ENCODE results near the gene ARNT2. TPM values are rescaled to one million over a fixed set of nuclear protein-coding genes. Genes with fewer than 3 reads are reported as not detected.

The ARNT2 gene
- total and polyA plus RNA-seq, 8 donors: 0.58 to 27.4 (median 1.6) TPM

- H3K9me3 ChIP-seq: no peaks in the 10 kb centered on the region
- H3K36me3 ChIP-seq: peaks cover 0 to 2% (median 0%) of the 10 kb centered on the region in 4 donors
- peaks cover 0 to 9% (median 7%) of the 10 kb centered on the region in 4 donors for H3K4me1 ChIP-seq
- WGBS, 5 donors: 85 to 94% (median 93%) methylated on average over 3 of the region's 3 CpGs
- no peak for TF ChIP-seq POLR2A (IDR thresholded peaks at IDR 0.05)
- no peak for TF ChIP-seq POLR2AphosphoS5 (IDR thresholded peaks at IDR 0.05)
- TF ChIP-seq CTCF (IDR thresholded peaks at IDR 0.05): no peak
- no peak for TF ChIP-seq EP300 (IDR thresholded peaks at IDR 0.05)
- no peak overlapping the region for H3K27ac ChIP-seq
- DNase-seq: no peak
- H3K4me3 ChIP-seq: no peak overlapping the region
- intact Hi-C loops (cut with DNase I; ENCODE audit: low total_unique reads): loop anchor here (5.0 to 10.0 kb wide), 3 partner anchors 117 to 509 kb away; partner anchors contain the start of gene CEMIP
- no peaks in the 10 kb centered on the region for H3K27me3 ChIP-seq
Measured at GRCh38 chr15:80457896-80458295, 53.7 kb downstream of the ARNT2 start.

GRCh38 chr15:80458580-80458979, 54.4 kb downstream of the ARNT2 start:
- intact Hi-C loops (cut with DNase I; ENCODE audit: low total_unique reads): loop anchor here (5.0 to 10.0 kb wide), 3 partner anchors 116 to 509 kb away; partner anchors contain the start of gene CEMIP
- Histone ChIP-seq H3K4me1 (peaks cover 0 to 9% (median 7%) of the 10 kb centered on the region in 4 donors), H3K9me3 (no peaks in the 10 kb centered on the region), H3K36me3 (no peaks in the 10 kb centered on the region), H3K27me3 (no peaks in the 10 kb centered on the region), H3K27ac (no peak overlapping the region), H3K4me3 (no peak overlapping the region)
- no peak for TF ChIP-seq POLR2A (IDR thresholded peaks at IDR 0.05)
- no peak for TF ChIP-seq POLR2AphosphoS5 (IDR thresholded peaks at IDR 0.05)
- no peak for TF ChIP-seq CTCF (IDR thresholded peaks at IDR 0.05)
- no peak for TF ChIP-seq EP300 (IDR thresholded peaks at IDR 0.05)
- DNase-seq: no peak
- 78 to 95% (median 88%) methylated on average over 2 of the region's 2 CpGs for WGBS, 5 donors

- Histone ChIP-seq H3K9me3 (no peaks in the 10 kb centered on the region), H3K27me3 (no peaks in the 10 kb centered on the region), H3K4me1 (peaks cover 0 to 9% (median 7%) of the 10 kb centered on the region in 4 donors), H3K27ac (no peak overlapping the region), H3K4me3 (no peak overlapping the region), H3K36me3 (no peaks in the 10 kb centered on the region)
- no peak for TF ChIP-seq POLR2A (IDR thresholded peaks at IDR 0.05)
- TF ChIP-seq POLR2AphosphoS5 (IDR thresholded peaks at IDR 0.05): no peak
- TF ChIP-seq CTCF (IDR thresholded peaks at IDR 0.05): no peak
- no peak for TF ChIP-seq EP300 (IDR thresholded peaks at IDR 0.05)
- no peak for DNase-seq
- 47 to 86% (median 64%) methylated on average over 6 of the region's 6 CpGs for WGBS, 5 donors
- intact Hi-C loops (cut with DNase I; ENCODE audit: low total_unique reads): loop anchor here (5.0 to 10.0 kb wide), 3 partner anchors 115 to 508 kb away; partner anchors contain the start of gene CEMIP
Measured at GRCh38 chr15:80459380-80459779, 55.2 kb downstream of the ARNT2 start.

GRCh38 chr15:80459818-80460217, 55.6 kb downstream of the ARNT2 start:
- 84 to 96% (median 93%) methylated on average over 2 to 3 of the region's 3 CpGs for WGBS, 5 donors
- TF ChIP-seq EP300 (IDR thresholded peaks at IDR 0.05) (no peak), POLR2A (IDR thresholded peaks at IDR 0.05) (no peak), POLR2AphosphoS5 (IDR thresholded peaks at IDR 0.05) (no peak), CTCF (IDR thresholded peaks at IDR 0.05) (no peak)
- no peak for DNase-seq
- Histone ChIP-seq H3K36me3 (no peaks in the 10 kb centered on the region), H3K27me3 (no peaks in the 10 kb centered on the region), H3K4me1 (peaks cover 0 to 9% (median 7%) of the 10 kb centered on the region in 4 donors), H3K4me3 (no peak overlapping the region), H3K9me3 (no peaks in the 10 kb centered on the region), H3K27ac (no peak overlapping the region)
- intact Hi-C loops (cut with DNase I; ENCODE audit: low total_unique reads): loop anchor here (5.0 to 10.0 kb wide), 3 partner anchors 115 to 507 kb away; partner anchors contain the start of gene CEMIP
